Transverse colon (tissue), 3 donors: ENCODE data around the gene OR8B3.

ENCODE experiments used
- CTCF ChIP-seq, 5 experiments: fragments of 200-600 bp in 3 of 5; fragments of 450-650 bp in 2 of 5; sonication (generic) in 3 of 5; IDR thresholded peaks; 1 replicate in 2 of 5; 2 replicates in 3 of 5; pipeline ENCODE4 v1.5.1; 2016 to 2017; ENCODE audit warnings: antibody characterized with exemption in 5 of 5, inconsistent platforms in 3 of 5, mild to moderate bottlenecking in 2 of 5, moderate library complexity in 1 of 5
- POLR2A ChIP-seq: fragments of 450-650 bp; IDR thresholded peaks from one replicate; pipeline ENCODE4 v1.6.1; 2016; ENCODE audit warnings: antibody characterized with exemption, mild to moderate bottlenecking, moderate library complexity

GRCh38 chr11:124376280-124376679, 22.5 kb downstream of the OR8B3 start:
- TF ChIP-seq CTCF (IDR thresholded peaks at IDR 0.05), result no peak
- no peak for TF ChIP-seq POLR2A
